Nephron (organoid): ENCODE measurements around the gene GPSM1.
A peak's percentile ranks its signal among the peaks of the same experiment; 100 is the strongest.

ENCODE experiments used
- H3K27ac Mint-ChIP-seq, 3 experiments: 2 replicates each; pipeline ENCODE4 v1.8.0; 2020; ENCODE audit warnings: mixed read lengths in 3 of 3, mild to moderate bottlenecking in 2 of 3, moderate library complexity in 1 of 3
- H3K27me3 Mint-ChIP-seq: 2 replicates; pipeline ENCODE4 v1.8.0; 2021; ENCODE audit warnings: low read depth, mild to moderate bottlenecking, moderate library complexity, mixed read lengths
- H3K36me3 Mint-ChIP-seq: 2 replicates; pipeline ENCODE4 v1.8.0; 2020; ENCODE audit warnings: low read depth, mixed read lengths
- H3K4me1 Mint-ChIP-seq: 2 replicates; pipeline ENCODE4 v1.8.0; 2020; ENCODE audit warnings: mixed read lengths
- H3K4me3 Mint-ChIP-seq, 3 experiments: 2 replicates each; pipeline ENCODE4 v1.8.0; 2020; ENCODE audit warnings: mild to moderate bottlenecking in 3 of 3, mixed read lengths in 3 of 3, moderate library complexity in 2 of 3
- H3K9me3 Mint-ChIP-seq: 2 replicates; pipeline ENCODE4 v1.8.0; 2020; ENCODE audit warnings: mixed read lengths
- TF ChIP-seq, protein P1 (sequence below), 3 experiments: fragments of 200-600 bp; sonication (generic); IDR thresholded peaks; one replicate each; pipeline ENCODE4 v1.5.0; 2021; ENCODE audit warnings: antibody characterized with exemption in 3 of 3; ENCODE audit not compliant: unreplicated experiment in 3 of 3

GPSM1 gene, protein sequence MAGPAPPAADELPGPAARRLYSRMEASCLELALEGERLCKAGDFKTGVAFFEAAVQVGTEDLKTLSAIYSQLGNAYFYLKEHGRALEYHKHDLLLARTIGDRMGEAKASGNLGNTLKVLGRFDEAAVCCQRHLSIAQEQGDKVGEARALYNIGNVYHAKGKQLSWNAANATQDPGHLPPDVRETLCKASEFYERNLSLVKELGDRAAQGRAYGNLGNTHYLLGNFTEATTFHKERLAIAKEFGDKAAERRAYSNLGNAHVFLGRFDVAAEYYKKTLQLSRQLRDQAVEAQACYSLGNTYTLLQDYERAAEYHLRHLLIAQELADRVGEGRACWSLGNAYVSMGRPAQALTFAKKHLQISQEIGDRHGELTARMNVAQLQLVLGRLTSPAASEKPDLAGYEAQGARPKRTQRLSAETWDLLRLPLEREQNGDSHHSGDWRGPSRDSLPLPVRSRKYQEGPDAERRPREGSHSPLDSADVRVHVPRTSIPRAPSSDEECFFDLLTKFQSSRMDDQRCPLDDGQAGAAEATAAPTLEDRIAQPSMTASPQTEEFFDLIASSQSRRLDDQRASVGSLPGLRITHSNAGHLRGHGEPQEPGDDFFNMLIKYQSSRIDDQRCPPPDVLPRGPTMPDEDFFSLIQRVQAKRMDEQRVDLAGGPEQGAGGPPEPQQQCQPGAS

DNA sequence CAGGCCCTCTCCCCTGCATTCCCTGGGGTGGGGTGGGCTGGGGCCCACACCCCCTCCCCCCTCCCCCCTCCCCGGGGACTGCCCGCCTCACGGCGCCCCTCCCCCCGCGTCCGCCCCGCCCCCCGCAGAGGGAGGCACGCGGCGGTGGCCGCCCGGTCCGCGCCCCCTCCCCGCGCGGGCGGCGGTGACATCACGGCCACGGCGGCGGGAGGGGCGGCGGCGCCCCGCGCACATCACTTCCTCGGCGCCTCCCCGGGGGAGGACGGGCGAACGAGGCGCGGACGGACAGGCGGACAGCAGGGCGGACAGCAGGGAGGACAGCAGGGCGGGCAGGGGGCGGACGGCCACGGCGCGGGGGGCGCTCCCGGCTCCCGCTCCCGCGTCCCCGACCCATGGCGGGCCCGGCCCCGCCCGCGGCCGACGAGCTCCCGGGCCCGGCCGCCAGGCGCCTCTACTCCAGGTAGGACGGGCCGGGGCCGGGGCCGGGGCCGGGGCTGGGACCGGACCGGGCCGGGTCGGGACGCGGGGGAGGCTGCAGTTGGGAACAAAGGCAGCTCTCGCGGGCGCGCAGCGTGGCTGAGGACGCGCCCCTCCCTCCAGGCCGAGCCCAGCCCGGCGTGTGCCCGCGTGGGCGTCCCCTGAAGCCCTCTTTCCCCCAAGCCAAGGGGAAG, at the start of gene GPSM1:
Gene GPSM1 (plus strand): TSS at position 236 of the 671 bp plus-strand sequence. CDS start 157 bp downstream, at position 393.
- Mint-ChIP-seq H3K4me3 (peak within 1 kb of the TSS; percentile 87 to 91 (median 90)), H3K36me3 (no peaks in the 10 kb centered on the region), H3K9me3 (no peaks in the 10 kb centered on the region), H3K27ac (peak within 1 kb of the TSS; percentile 90 to 95 (median 95)), H3K4me1 (peaks cover 22% of the 10 kb centered on the region), H3K27me3 (peaks cover 6% of the 10 kb centered on the region)
- TF ChIP-seq, protein P1, sequence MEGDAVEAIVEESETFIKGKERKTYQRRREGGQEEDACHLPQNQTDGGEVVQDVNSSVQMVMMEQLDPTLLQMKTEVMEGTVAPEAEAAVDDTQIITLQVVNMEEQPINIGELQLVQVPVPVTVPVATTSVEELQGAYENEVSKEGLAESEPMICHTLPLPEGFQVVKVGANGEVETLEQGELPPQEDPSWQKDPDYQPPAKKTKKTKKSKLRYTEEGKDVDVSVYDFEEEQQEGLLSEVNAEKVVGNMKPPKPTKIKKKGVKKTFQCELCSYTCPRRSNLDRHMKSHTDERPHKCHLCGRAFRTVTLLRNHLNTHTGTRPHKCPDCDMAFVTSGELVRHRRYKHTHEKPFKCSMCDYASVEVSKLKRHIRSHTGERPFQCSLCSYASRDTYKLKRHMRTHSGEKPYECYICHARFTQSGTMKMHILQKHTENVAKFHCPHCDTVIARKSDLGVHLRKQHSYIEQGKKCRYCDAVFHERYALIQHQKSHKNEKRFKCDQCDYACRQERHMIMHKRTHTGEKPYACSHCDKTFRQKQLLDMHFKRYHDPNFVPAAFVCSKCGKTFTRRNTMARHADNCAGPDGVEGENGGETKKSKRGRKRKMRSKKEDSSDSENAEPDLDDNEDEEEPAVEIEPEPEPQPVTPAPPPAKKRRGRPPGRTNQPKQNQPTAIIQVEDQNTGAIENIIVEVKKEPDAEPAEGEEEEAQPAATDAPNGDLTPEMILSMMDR (IDR thresholded peaks at IDR 0.05; ENCODE audit: unreplicated experiment in 3 of 3) = no peak

DNA sequence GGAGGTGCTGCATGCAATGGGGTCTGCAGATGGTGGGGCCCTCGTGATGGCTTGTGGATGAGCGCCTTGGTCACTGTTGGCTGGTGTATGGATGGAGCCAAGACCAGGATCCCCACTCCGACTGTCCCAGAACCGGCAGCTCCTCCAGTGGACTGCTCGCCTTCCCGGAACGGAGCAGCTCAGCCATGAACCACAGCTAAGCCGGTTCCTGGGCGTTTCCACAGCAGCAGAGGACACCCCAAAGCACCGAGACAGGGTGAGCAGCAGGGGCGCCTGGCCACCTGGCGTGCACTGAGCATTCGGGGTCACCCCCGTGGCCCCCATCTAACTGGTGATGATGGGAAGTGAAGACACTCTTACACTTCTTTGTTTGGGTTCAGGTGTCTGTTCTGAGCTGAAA, 49.6 kb upstream of the GPSM1 start:
- Mint-ChIP-seq H3K27ac (no peak overlapping the region), H3K4me3 (no peak overlapping the region), H3K27me3 (peaks cover 31% of the 10 kb centered on the region), H3K4me1 (peaks cover 11% of the 10 kb centered on the region), H3K36me3 (no peaks in the 10 kb centered on the region), H3K9me3 (no peaks in the 10 kb centered on the region)
- TF ChIP-seq, protein P1 (IDR thresholded peaks at IDR 0.05; ENCODE audit: unreplicated experiment in 3 of 3) = no peak

DNA sequence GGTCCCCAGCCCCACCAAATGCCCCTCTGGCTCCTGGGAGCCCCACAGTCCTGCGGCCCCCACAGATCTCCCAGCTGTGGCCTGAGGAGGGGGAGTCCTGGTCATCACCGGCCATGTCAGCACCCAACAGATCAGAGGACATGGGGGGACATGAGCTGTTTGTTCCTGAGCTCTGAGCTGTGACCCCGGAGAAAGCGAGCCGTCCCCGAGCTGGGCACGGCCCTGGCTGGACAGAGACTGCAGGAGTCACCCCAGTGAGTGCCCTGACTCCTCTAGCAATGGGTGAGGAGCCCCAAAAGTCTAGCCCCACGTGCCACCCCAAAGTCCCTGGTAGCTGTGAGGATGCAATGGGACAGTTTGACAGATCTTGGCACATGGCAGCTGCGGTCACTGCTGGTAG, 49.1 kb upstream of the GPSM1 start:
- Mint-ChIP-seq H3K36me3 (no peaks in the 10 kb centered on the region), H3K27ac (no peak overlapping the region), H3K4me1 (peaks cover 6% of the 10 kb centered on the region), H3K4me3 (no peak overlapping the region), H3K27me3 (peaks cover 29% of the 10 kb centered on the region), H3K9me3 (no peaks in the 10 kb centered on the region)
- TF ChIP-seq, protein P1 (IDR thresholded peaks at IDR 0.05; ENCODE audit: unreplicated experiment in 3 of 3) = no peak

DNA sequence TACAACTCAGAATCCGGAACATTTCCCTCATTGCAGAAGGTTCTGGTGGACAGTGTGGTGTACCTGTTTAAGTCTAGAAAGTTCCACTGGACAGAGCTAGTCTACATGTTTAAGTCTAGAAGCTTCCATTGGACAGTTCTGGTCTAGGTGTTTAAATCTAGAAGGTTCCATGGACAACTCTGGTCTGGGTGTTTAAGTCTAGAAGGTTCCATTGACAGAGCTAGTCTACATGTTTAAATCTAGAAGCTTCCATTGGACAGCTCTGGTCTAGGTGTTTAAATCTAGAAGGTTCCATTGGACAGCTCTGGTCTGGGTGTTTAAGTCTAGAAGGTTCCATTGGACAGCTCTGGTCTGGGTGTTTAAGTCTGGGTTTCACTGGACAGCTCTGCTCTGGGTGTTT, 48.4 kb upstream of the GPSM1 start:
- H3K36me3 Mint-ChIP-seq = no peaks in the 10 kb centered on the region
- H3K4me1 Mint-ChIP-seq = peaks cover 4% of the 10 kb centered on the region
- no peaks in the 10 kb centered on the region for H3K9me3 Mint-ChIP-seq
- H3K27me3 Mint-ChIP-seq = peaks cover 27% of the 10 kb centered on the region
- no peak overlapping the region for H3K27ac Mint-ChIP-seq
- TF ChIP-seq, protein P1 (IDR thresholded peaks at IDR 0.05; ENCODE audit: unreplicated experiment in 3 of 3) = no peak
- no peak overlapping the region for H3K4me3 Mint-ChIP-seq

DNA sequence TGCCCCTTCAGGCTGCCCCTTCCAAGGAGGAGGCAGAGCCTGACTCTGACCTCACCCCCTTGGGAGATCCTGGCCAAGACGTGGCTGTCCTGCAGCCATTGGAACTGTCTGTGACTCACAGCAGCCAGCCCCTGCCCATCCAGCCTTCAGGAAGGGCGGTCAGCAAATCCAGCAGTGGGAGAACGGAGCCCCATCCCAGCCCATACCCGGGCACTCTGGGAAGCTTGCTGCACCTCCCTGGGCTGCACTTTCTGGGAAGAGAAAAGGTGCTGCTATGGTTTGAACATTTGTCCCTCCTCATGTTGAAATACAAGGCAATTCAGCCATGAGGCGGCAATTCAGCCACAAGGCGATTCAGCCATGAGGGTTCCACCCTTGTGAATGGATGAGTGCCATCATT, 47.9 kb upstream of the GPSM1 start:
- peaks cover 4% of the 10 kb centered on the region for H3K4me1 Mint-ChIP-seq
- no peaks in the 10 kb centered on the region for H3K36me3 Mint-ChIP-seq
- H3K4me3 Mint-ChIP-seq = no peak overlapping the region
- no peak overlapping the region for H3K27ac Mint-ChIP-seq
- no peaks in the 10 kb centered on the region for H3K9me3 Mint-ChIP-seq
- TF ChIP-seq, protein P1 (IDR thresholded peaks at IDR 0.05; ENCODE audit: unreplicated experiment in 3 of 3) = no peak
- peaks cover 27% of the 10 kb centered on the region for H3K27me3 Mint-ChIP-seq
